HL-60 (cell line): ENCODE data around the gene ZC3H8.

Experiments
- CTCF ChIP-seq: IDR thresholded peaks from one replicate; pipeline ENCODE4 v1.5.1; 2011; ENCODE audit warnings: low read length, control low read depth, inconsistent platforms; ENCODE audit not compliant: insufficient read depth
- GABPA ChIP-seq: IDR thresholded peaks from 2 replicates; pipeline ENCODE4 v1.6.1; 2012; ENCODE audit warnings: low read depth
- POLR2AphosphoS5 ChIP-seq: IDR thresholded peaks from 2 replicates; pipeline ENCODE4 v1.6.1; 2012; ENCODE audit warnings: low read depth
- REST ChIP-seq: IDR thresholded peaks from 2 replicates; pipeline ENCODE4 v1.6.1; 2012; ENCODE audit warnings: low read depth; ENCODE audit not compliant: insufficient replicate concordance
- SPI1 ChIP-seq: IDR thresholded peaks from 2 replicates; pipeline ENCODE4 v1.6.1; 2012; ENCODE audit warnings: low read depth, mild to moderate bottlenecking, borderline replicate concordance

- TF ChIP-seq CTCF (no peak), REST (no peak), POLR2AphosphoS5 (no peak), GABPA (no peak), SPI1 (no peak)
Measured at GRCh38 chr2:112301973-112302372, 47.1 kb upstream of the ZC3H8 start.
